ENCODE results near the gene MMP21. TPM values are rescaled to one million over a fixed set of nuclear protein-coding genes. Genes with fewer than 3 reads are reported as not detected.

The MMP21 gene
- 0.31 TPM for total RNA-seq

GRCh38 chr10:125775491-125776106, at the start of gene MMP21:
TSS of gene MMP21 (minus strand) at chr10:125775821. CDS start at chr10:125775821, 0 bp downstream.

DNA sequence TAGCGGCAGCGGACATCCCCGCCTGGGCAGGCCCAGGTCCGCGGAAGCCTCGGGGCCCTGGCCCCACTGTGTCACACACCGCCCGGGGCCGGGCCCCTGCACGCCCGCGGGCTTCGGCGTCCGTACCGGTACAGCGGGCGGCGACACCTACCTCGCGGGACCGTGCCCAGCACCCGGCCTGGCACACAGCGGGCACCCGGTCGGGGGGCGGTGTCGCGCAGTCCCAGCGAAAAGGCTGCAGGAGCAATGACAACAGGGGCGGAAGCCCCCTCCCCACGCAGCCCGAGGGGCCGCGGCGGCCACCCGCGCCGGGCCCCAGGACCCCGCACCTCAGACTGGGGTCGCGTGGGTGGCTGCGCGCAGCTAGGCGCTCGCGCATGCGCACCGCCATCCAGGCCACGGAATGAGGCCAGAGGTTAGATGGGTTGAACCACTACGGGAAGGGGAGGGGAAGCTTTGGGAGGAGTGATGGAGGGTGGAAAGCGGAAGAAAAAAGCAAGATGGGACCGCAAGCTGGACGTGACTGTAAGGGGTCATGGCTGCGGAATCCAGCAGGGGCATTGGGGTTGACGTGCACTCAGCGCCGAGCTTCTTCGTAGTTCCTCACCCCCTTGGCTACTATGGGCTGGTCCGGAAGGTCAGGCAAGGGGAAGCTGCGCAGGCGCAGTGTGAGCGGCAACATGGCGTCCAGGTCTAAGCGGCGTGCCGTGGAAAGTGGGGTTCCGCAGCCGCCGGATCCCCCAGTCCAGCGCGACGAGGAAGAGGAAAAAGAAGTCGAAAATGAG, 47.4 kb upstream of the MMP21 start, which contains the start of the genes BCCIP and UROS:
Gene BCCIP (plus strand): TSS at position 669 of the 785 bp plus-strand sequence. CDS start 12 bp downstream, at position 681.
Gene UROS (minus strand): TSS at position 381 of the 785 bp plus-strand sequence. CDS start 6,759 bp downstream, outside the sequence.

DNA sequence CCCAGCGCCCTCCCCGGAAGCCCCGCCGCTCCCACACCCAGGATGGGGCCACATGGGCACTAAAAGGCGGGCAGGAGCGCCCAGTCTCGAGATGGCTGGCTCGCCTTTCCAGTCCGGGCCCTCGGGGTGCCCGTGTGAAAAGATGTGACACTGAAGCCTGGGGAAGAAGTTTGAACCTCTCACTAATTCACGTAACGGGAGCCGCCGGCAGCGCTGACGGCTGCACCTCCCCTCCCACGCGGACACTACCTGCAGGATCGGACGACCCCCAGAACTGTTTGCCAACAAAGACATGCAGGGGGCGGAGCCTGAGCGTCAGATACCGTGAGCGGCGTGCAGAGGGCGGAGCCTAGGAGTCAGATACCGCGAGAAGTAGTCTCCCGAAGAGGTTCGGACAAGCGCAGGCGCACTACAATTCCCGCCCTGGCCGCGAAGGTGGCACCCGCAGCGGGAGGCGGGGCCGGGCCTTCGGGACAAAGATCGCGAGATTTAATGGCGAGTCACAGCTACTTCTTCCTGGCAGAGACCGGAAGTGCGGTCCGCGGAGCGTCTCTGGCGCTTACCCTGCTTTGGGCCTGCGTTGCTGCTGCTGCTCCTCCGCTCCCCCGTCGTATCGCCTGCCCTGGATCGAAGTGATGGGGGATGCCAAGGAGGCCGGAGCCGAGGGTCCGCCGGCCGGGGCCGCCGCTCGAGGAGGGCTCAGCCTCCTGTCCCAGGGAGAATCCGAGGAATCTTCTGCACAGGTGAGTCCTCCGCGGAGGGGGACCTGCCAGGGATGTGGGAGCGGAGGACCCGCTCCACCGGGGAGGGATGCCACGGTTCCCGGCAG, 56.2 kb downstream of the MMP21 start, which contains the start of gene EDRF1:
Gene EDRF1 (plus strand): TSS at position 537 of the 829 bp plus-strand sequence. CDS start 99 bp downstream, at position 636.

Small RNA genes lying within 50 kb of the gene (small RNA-seq; reads per million reads assigned to genes)
- gene MIR4484 (ENCODE audit: low replicate concordance): not detected

Other genes starting within 250 kb of the MMP21 start
- not detected for gene TEX36, start 92.7 kb downstream of the MMP21 start, total RNA-seq
- 76.1 TPM for gene EDRF1, start 56.1 kb downstream of the MMP21 start, total RNA-seq
- 51.3 TPM for gene UROS, start 47.4 kb upstream of the MMP21 start, total RNA-seq
- 29.4 TPM for gene BCCIP, start 47.7 kb upstream of the MMP21 start, total RNA-seq
- gene DHX32, start 105.5 kb upstream of the MMP21 start, total RNA-seq: 22.5 TPM
- 2.2 TPM for gene FANK1, start 120.7 kb upstream of the MMP21 start, total RNA-seq

All from parietal lobe (tissue), 2 donors.